GM19328 (cell line): ENCODE results near the gene EDC4.
"Not testable (repeated sequence)": the region's sequence is repeated elsewhere in the genome, so short reads cannot be mapped to it uniquely, and the experiment has no call there.

Experiments used
- ATAC-seq: cut with Tn5 transposase; IDR thresholded peaks from one replicate; pipeline ENCODE4 v1.9.1; 2021; ENCODE audit warnings: mild to moderate bottlenecking, moderate library complexity; ENCODE audit not compliant: unreplicated experiment

The EDC4 gene

DNA sequence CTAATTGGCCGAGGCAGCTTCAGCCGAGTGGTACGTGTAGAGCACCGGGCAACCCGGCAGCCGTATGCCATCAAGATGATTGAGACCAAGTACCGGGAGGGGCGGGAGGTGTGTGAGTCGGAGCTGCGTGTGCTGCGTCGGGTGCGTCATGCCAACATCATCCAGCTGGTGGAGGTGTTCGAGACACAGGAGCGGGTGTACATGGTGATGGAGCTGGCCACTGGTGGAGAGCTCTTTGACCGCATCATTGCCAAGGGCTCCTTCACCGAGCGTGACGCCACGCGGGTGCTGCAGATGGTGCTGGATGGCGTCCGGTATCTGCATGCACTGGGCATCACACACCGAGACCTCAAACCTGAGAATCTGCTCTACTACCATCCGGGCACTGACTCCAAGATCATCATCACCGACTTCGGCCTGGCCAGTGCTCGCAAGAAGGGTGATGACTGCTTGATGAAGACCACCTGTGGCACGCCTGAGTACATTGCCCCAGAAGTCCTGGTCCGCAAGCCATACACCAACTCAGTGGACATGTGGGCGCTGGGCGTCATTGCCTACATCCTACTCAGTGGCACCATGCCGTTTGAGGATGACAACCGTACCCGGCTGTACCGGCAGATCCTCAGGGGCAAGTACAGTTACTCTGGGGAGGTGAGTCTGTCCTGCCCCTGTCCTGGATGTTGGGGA is 36.3 kb downstream of the EDC4 start:
- no peak for ATAC-seq

DNA sequence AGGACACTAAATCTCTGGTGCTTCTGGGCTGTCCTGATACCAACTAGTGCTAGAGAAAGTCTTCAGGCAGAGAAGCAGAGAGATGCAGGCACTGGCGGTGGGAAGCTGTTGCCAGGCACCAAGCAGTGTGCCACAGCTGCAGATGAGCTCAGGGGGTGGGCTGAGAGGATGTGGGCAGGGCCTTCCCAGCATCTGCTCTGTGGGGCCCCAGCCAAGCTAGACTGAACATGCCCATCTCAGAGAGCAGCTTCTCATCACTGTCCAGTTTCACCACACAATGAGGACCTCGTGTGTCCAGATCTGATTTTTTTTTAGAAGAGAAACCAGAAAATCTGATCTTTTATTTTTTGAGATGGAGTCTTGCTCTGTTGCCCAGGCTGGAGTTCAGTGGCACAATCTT is 37.3 kb downstream of the EDC4 start:
- ATAC-seq, result no peak

DNA sequence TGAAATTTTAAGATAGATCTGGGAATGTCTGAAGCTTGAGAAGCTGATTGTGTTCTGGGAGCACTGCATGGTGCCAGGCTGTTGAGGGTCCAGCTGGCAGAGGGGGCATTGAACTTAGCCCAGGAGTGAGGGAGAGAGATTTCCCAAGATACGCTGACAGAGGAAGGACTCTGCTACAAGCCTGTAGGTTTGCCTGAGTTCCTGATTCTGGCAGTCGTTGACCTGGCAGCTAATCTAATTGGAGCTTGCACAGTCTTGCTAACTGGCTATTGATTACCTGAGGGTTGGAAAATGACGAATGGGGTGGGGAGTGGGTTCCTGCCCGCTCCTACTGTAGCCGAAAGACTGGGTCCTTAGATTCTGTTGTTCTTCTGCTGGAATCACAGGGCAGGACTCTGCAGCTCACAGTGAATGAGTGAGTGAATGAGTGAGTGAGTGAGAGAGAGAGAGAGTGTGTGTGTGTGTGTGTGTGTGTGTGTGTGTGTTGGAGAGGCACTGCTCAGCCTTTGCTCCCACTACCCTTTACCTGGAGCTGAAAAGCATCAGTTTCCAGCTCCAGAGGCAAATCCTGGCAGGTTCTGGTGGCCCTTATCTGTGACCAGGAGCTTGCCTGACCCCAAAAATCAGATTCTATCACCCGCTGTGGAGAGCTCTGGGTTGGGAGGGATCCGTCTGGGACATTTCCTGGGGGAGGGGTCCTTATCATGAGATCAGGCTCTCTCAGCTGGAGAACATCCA is 42.1 kb downstream of the EDC4 start:
- ATAC-seq, result no peak

DNA sequence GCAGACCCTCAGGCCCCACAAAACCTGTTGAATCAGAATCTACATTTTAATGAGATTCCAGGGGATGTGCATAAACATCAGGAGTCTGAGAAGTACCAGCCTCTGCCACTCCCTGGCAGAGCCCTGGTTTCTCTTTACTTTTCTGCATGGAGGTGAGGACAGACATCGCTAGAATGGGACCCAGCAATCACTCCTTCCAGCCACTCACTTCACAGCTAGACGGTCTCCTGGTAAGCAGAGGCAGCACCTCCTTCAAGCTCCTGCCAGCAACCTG is 42.6 kb downstream of the EDC4 start:
- not testable (repeated sequence) for ATAC-seq

DNA sequence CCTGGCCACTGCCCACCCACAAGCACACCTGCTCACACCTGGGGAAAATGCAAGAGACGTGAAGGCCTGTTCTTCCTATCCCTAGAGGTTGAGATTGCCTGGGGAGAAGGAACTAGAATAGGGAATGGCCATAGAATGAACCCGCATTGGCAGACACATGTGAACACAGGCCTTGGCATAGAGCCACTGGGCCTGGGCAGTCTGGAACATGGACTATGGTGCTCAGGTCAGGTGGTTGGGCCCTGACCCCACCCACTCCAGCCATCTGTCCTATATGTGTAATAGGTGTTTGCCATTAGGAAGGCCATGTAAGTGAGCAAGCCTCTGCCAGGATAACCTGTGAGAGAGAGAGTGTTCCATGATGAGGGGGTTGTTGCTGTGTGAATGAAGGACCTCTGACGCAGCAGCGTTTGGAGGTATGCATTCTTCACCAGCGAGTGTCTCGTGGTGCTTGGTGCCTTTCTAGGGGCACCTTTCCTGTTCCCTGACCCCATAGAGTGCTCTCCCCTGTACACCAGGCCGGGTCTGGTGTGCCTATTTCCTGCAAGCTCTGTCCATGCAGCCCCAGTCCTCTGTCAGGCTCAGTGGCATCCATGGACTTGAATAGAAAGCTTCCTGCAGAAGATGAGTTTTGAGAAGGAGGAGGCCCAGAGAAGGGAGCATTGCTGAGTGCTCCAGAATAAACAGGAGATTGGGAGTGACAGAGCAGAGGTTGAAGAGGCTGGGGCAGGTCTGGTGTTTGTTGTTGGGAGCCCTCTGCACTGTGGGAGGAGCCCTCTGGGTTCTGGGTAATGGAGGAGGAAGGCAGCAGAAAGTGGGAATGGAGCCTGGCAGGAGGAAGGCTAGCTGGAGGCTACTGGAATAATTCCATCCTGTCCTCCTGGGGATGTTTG is 43.2 kb downstream of the EDC4 start:
- no peak for ATAC-seq

DNA sequence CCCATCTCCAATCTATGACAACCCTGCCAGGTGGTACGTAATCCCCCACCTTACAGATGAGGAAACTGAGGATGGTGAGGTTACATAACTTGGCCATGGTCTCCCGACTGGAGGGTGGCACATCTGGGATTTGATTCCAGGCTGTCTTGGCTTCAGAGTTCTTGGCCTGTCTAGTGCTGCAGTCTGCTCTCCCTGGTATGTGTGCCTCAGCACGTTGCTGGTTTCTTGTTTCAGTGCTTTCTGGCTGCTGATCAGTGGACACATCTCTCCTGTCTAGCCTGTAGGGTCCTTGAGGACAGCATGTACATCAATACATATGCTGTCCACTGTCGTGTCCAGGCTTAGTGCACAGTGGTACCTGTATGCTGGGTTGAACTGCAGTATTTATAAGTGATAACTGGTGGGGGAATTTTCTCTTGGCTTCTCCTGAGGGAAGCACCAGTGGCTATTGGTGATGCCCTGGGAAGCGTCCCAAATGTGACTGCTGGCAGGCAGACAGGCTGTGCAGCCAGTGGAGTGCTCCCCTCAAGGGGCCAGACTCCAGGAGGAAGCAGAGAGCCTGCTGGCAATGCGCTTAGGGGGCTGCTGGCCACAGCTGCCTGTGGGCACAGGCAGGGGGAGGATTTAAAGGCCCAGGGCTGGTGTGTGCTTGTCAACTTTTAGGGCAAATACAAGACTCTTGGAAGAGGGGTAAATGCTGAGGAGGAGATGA is 44.4 kb downstream of the EDC4 start:
- no peak for ATAC-seq

DNA sequence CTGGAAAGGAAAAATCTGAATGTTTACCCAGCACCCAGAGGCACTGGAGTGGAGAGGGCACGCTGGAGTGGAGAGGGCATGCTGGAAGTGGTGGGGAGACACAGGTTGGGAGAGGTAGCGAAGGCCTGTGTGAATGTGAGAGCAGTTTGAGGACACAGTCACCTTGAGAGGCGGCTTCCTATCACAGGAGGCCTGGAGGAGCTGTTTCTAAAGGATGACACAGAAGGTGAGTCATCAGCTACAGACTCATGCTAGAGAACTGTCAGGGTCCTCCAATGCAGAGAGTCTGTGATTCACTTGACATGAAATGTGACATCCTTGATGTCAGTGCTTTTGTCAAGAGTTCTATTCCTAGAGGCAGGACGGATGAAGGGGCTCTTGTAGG is 45.0 kb downstream of the EDC4 start:
- ATAC-seq, result no peak

DNA sequence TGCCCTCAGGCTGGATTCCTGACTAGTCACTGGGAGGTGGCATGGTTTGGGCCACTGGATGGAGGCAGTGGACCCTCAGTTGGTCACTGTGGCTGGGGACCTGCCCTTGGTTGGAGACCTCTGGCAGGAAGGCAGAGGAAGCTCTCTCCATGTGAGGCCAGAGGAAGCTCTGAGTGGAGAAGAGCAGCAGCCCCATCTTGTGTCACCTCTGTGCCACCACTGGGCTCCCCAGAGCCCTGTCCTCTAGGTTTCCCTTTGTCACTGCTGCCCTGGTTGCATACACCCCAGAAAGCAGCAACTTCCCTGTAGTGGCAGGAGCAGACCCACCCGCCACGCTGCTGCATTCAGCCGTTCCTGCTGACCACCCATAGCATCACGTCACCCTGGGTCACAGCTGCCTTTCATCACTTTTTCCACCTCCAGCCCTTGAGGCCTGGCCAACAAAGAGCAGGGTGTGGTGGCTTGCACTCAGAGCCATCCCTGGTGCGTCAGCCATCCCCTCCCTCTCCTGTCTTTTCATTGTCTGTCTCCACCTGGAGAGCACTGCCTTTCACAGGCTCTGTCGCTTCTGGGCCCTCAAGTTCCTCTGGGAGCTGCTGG is 46.9 kb downstream of the EDC4 start:
- ATAC-seq, result no peak

DNA sequence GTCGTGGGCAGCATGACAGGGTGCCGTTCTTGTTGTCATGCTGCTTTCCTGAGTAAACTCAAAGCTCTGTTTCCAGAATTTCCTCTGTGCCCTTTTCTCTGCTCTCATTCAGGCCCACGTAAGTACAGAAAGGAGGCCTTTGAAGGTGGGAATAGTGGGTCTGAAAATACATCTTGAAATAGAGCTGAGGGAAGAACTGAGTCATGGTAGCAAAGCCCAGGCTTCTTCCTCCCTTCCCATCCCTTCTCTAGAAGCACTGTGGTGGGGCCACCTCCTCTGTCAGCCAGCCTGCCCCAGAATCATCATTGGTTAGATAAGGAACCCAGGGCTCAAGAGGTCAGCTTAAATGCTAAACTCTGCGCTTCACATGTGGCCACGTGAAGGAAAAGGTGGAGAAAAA is 49.4 kb downstream of the EDC4 start:
- no peak for ATAC-seq

DNA sequence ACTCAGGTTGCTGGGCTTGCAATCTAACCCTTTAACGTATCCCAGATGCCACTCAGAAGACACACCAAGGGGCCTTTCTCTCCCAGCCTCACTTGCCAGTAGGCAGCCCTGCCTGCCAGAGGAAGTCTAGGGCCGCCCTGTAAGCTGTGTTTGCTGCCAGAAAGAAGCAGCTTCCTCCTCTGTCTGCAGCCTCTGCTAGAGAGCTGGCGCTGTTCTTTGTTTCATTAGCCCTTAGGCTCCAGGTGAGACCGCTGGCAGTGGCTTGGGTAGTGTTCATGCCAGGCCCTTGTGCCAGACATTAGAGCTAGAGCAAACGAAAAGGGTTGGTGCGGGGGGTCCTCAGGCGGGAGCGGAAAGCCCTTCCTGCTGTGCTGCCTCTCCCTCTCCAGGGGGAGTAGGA is 49.9 kb downstream of the EDC4 start:
- no peak for ATAC-seq

DNA sequence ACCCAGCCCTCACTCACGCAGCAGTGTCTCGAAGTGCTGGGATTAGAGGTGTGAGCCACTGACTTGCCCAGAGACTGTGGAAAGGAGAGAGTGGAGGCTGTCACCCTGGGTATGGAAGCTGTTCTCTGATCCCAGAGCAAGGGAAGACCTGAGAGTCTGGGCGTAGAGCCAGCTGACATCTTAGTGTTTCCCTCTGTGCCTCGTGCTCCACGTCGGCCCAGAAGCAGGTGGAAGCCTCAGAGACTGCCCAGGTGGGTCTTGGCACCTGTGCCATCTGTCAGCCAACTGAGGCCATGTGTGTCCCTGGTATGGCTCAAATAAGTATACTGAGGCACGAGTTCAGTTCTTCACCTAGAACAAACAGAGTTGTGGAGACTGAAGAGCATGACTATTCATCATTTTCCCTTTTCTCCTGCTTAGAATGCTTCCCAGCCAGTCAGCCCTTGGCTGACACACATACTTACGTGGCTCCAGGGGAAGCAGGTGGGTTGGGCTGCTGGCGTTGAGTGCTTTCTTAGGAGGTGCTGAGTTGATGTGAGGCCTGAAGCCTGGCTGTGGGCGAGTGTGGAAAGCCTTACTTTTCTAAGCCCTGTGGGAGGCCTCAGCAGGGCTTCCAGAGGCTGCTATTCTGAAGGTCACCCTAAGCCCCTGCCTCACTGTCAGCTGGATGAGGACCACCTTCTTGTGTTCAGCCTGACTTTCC is 50.7 kb downstream of the EDC4 start:
- ATAC-seq, result no peak

DNA sequence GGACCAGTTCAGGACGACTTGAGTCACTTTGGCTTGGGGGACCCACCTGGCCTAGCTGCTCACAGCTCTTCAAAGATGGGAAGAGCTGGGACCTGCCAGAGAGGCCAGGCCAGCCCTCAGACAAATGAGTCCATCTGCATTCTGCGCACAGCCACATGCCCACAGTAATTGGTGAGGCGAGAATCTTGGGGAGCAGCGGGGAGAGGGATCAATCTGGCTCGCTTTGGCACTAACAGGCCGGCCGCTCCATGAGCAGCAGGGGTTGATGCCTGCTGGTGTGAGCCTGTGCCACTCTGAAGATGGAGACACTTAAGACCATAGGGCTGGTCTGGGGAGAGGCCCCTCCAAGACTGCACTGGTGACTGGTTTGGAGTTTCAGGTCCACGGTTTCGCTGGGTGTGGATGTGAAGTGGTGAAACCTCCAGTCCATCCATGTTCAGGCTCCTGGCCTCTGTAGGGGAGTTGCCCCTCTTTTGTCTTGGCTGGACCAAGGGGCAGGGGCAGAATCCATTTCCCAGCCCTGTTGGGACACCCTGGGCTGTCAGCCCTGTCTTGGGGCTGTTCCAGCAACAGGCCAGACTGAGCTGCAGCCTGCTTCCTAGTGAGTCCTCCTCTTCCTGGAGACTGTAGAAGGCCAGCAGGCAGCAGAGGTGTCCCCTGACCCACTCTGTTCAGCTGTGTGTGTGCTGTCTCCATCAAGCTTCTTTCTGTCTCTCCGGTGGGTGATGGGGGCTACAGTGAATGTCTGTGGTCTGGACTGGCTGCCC is 51.5 kb downstream of the EDC4 start:
- ATAC-seq, result no peak

DNA sequence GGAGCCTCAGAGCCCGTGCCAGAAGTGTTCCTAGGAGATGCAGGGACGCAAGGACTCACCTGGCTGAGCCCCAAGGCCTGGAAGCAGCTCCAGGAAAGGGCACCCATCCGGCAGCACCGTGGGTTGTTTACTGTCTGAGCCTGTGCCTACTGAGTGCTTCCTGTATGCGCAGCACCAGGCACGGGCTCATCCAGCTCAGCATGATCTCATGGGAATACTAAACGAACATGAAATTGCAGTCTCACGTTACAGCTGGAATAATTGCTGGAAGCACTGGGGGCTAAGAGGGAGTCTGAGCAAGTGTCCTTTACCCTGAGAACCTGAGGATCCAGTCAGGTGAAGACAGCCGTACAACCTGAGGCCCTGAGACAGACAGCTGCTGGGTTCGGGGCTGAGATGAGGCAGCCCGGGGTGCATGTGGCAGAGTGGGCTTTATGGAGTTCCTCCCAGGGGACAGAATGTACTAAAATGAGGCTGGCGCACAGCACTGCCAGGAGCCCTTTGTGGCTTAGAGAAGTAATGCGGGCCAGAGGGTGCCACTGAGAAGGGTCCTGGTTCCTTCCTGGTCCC is 53.4 kb downstream of the EDC4 start:
- ATAC-seq, result no peak

DNA sequence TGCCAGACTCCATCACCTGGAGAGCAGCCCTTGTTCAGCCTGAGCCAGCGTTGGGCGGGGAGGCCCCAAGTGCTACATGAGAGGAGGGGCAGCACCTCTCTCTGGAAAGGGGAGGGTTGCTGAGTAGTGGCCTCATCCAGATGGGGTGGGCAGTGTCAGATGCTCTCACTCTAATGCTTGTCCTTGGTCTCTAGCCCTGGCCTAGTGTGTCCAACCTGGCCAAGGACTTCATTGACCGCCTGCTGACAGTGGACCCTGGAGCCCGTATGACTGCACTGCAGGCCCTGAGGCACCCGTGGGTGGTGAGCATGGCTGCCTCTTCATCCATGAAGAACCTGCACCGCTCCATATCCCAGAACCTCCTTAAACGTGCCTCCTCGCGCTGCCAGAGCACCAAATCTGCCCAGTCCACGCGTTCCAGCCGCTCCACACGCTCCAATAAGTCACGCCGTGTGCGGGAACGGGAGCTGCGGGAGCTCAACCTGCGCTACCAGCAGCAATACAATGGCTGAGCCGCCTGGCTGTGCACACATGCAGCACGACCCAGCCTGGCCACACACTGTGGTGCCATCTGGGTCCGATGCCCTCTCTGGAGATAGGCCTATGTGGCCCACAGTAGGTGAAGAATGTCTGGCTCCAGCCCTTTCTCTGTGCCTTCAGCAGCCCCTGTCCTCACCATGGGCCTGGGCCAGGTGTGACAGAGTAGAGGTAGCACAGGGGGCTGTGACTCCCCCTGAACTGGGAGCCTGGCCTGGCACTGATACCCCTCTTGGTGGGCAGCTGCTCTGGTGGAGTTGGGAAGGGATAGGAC is 54.5 kb downstream of the EDC4 start:
- no peak for ATAC-seq

DNA sequence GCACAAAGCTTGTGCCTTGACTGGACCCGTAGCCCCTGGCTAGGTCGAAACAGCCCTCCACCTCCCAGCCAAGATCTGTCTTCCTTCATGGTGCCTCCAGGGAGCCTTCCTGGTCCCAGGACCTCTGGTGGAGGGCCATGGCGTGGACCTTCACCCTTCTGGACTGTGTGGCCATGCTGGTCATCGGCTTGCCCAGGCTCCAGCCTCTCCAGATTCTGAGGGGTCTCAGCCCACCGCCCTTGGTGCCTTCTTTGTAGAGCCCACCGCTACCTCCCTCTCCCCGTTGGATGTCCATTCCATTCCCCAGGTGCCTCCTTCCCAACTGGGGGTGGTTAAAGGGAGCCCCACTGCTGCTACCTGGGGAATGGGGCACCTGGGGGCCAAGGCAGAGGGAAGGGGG is 55.3 kb downstream of the EDC4 start:
- no peak for ATAC-seq

DNA sequence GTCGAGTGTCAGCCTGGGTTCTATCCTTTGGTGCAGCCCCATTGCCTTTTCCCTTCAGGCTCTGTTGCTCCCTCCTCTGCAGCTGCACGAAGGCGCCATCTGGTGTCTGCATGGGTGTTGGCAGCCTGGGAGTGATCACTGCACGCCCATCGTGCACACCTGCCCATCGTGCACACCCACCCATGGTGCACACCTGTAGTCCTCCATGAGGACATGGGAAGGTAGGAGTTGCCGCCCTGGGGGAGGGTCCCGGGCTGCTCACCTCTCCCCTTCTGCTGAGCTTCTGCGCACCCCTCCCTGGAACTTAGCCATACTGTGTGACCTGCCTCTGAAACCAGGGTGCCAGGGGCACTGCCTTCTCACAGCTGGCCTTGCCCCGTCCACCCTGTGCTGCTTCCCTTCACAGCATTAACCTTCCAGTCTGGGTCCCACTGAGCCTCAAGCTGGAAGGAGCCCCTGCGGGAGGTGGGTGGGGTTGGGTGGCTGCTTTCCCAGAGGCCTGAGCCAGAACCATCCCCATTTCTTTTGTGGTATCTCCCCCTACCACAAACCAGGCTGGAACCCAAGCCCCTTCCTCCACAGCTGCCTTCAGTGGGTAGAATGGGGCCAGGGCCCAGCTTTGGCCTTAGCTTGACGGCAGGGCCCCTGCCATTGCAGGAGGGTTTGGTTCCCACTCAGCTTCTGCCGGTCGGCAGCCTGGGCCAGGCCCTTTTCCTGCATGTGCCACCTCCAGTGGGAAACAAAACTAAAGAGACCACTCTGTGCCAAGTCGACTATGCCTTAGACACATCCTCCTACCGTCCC is 55.9 kb downstream of the EDC4 start:
- no peak for ATAC-seq

DNA sequence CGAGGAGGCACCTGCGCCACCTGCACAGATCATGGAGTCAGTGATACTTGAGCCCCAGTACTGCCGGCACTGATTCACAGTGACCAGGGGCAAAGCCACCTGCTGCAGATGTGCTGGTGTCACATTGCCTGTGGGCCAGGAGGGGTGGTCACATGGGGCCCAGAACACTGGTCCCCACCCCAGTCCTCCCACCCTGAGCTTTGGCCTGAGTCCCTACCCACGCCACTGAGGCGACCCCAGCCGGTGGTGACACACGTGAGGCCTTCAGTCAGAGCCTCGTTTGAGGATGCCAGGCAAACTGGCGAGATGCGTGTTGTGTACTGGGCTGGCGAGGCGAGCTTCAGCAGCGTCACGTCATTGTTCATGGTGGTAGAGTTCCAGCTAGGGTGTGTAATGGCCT is 57.3 kb downstream of the EDC4 start:
- no peak for ATAC-seq
